ENCODE results near the gene NPAS3.

GRCh38 chr14:33726685-33727084 lies 788.0 kb downstream of the NPAS3 start:
- TF ChIP-seq CTCF (IDR thresholded peaks at IDR 0.05) (no peak), POLR2A (IDR thresholded peaks at IDR 0.05) (no peak)

Data from tibial nerve (tissue), 3 donors.